Gastrocnemius medialis (tissue), 4 donors: ENCODE measurements around the gene FCN2.

Experiments used
- POLR2A ChIP-seq, 2 donors: fragments of 450-650 bp; IDR thresholded peaks; one replicate each; pipeline ENCODE4 v1.6.1; 2017; ENCODE audit warnings: antibody characterized with exemption in 2 of 2, mild to moderate bottlenecking in 2 of 2, moderate library complexity in 2 of 2
- TF ChIP-seq, protein P1 (sequence below), 5 experiments: fragments of 450-650 bp in 3 of 5; fragments of 200-600 bp in 2 of 5; sonication (generic) in 2 of 5; IDR thresholded peaks in 4 of 5; conservative IDR thresholded peaks in 1 of 5; 1 replicate in 4 of 5; 2 replicates in 1 of 5; pipeline ENCODE4 v1.5.1; 2016 to 2019; ENCODE audit warnings: antibody characterized with exemption in 5 of 5, mild to moderate bottlenecking in 3 of 5, moderate library complexity in 3 of 5

DNA sequence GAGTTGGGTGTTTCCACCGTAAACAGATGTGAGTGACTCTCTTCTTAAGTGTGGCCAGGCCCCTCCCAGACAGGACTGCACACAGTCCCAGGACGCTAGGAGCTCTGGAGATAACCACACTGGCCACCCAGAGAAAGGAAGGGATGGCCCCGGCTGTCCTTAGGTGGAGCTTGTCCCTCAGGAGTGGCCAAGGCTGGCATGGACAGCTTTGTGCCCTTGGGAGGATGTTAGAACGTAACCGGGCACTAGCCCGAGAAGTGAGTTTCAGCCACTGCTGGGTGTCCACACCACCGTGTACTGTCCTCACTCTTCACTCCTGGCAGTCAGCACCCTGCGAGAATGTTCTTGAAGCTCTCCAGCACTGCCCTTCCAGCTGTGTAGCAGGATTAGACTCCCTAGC lies 35.8 kb upstream of the FCN2 start:
- TF ChIP-seq, protein P1, sequence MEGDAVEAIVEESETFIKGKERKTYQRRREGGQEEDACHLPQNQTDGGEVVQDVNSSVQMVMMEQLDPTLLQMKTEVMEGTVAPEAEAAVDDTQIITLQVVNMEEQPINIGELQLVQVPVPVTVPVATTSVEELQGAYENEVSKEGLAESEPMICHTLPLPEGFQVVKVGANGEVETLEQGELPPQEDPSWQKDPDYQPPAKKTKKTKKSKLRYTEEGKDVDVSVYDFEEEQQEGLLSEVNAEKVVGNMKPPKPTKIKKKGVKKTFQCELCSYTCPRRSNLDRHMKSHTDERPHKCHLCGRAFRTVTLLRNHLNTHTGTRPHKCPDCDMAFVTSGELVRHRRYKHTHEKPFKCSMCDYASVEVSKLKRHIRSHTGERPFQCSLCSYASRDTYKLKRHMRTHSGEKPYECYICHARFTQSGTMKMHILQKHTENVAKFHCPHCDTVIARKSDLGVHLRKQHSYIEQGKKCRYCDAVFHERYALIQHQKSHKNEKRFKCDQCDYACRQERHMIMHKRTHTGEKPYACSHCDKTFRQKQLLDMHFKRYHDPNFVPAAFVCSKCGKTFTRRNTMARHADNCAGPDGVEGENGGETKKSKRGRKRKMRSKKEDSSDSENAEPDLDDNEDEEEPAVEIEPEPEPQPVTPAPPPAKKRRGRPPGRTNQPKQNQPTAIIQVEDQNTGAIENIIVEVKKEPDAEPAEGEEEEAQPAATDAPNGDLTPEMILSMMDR (IDR thresholded peaks at IDR 0.05 in 4 of 5, conservative IDR thresholded peaks at IDR 0.05 in 1 of 5) = no peak
- no peak for TF ChIP-seq POLR2A (IDR thresholded peaks at IDR 0.05)
